ENCODE data around the gene QSOX1.

Gene QSOX1

GRCh38 chr1:180211860-180212229, 57.2 kb downstream of the QSOX1 start:
- TF ChIP-seq, protein P1, sequence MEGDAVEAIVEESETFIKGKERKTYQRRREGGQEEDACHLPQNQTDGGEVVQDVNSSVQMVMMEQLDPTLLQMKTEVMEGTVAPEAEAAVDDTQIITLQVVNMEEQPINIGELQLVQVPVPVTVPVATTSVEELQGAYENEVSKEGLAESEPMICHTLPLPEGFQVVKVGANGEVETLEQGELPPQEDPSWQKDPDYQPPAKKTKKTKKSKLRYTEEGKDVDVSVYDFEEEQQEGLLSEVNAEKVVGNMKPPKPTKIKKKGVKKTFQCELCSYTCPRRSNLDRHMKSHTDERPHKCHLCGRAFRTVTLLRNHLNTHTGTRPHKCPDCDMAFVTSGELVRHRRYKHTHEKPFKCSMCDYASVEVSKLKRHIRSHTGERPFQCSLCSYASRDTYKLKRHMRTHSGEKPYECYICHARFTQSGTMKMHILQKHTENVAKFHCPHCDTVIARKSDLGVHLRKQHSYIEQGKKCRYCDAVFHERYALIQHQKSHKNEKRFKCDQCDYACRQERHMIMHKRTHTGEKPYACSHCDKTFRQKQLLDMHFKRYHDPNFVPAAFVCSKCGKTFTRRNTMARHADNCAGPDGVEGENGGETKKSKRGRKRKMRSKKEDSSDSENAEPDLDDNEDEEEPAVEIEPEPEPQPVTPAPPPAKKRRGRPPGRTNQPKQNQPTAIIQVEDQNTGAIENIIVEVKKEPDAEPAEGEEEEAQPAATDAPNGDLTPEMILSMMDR (IDR thresholded peaks at IDR 0.05; ENCODE audit: insufficient read depth, missing control alignments): no peak
- no peak for DNase-seq (ENCODE audit: insufficient read length, low spot score)
- no peak for FAIRE-seq

GRCh38 chr1:180213401-180214170, 58.9 kb downstream of the QSOX1 start:
- no peak for FAIRE-seq
- DNase-seq (ENCODE audit: insufficient read length, low spot score): no peak
- TF ChIP-seq, protein P1 (IDR thresholded peaks at IDR 0.05; ENCODE audit: insufficient read depth, missing control alignments): no peak

DNA sequence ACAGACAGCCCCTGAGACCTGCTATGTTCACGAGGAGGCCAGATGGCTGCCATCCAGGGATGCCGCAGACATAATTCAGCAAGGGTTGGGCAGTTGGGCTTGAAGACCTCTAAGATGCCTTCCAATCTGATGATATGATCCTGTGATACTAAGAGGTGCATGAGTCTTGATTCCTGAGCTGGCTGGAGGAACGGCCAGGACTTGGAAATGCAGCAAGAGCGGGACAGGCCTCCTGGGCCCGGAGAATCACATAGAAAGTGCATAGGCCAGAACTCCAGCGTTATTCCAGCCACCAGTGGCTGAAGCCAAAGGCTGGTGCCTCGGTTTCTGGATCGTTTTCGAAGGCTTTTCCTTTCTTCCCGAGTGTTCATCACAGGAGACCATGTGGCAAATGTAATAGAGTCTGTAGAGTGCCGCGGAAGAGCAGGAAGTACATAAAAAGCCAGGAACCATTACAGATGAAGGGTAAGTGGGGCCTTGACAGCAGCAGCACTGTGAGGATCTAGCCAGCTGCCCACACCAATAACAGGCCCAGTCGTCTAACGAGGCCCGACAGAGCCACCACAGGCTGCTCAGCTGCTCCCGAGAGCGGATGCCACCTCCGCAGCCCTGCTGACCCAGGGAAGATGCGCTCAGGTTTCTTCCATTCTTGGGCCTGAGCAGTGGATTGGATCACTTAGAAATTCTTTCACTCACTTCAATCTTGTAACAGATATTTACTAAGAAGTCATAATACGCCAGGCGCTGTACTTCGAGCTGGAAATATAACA, 61.4 kb downstream of the QSOX1 start:
- DNase-seq (ENCODE audit: insufficient read length, low spot score) (no peak), FAIRE-seq (no peak)

DNA sequence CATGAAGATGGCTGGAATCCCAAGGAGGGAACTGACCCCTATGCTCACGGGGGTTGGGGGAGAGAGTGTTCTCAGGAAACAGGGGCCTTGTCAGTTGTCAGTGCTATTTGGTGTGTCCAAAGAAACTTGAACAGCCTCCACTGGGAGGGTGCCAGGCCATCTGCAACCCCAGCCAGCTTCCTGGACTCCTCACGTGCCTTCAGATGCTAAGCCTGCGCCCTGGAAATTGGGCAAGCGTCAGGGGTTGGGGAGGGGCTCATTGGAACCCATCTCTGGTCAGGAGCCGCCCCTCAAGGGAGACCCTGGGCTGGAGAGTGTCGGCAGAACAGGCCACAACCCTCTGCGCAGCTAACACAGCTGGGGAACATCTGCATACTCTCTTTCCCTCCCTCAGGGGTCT, 62.3 kb downstream of the QSOX1 start:
- TF ChIP-seq, protein P1 (IDR thresholded peaks at IDR 0.05; ENCODE audit: insufficient read depth, missing control alignments): no peak
- FAIRE-seq (no peak), DNase-seq (ENCODE audit: insufficient read length, low spot score) (no peak)

More for the DNA sequence above, 61.4 kb downstream of the QSOX1 start:
- TF ChIP-seq, protein P1 (IDR thresholded peaks at IDR 0.05; ENCODE audit: insufficient read depth, missing control alignments): no peak

DNA sequence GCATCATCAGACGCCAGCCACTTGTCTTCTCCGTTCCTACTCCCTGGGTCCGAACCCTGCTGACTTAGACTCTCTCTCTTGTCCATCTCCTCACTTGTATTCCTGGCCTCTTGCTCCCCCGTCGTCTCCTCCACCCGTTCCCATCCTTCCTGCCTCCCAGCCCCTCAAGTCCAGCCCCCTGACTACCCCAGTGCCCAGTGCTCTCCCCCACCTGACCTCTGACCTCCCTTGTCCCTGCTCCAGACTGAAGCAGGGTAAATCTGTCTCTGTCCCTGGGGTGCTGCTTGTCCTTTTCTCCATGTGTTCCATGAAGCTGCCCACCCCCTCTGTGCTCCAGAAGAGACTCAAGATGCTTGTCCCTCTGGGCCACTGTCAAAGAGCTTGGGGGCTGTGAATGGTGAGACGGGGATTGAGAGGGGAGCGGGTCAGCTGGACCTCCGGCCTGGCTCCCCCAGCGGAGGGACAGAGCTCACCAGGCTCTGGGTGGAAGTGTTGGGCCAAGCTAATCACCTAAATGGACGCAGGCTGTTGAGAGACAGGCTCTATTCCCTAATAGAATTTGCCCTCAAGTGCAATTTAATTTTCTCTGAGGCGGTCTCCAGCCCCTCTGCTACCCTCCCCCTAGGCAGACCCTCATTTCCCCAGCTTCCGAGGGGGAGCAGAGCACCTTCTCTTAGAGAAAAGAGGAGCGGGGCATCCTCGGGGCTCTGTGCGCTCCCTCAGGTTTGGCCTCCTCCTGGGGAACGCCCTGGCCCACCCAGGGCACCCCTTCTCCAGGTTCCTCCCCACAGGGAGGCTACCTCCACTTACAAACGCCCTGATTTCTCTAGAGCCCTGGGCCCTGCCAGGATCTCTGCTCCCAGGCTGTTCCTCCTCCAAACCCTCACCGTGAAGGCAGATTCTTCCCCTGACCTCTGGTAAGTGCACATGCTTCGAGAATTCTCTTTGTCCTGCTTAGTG, 64.4 kb downstream of the QSOX1 start:
- TF ChIP-seq, protein P1 (IDR thresholded peaks at IDR 0.05; ENCODE audit: insufficient read depth, missing control alignments): no peak
- no peak for DNase-seq (ENCODE audit: insufficient read length, low spot score)
- no peak for FAIRE-seq

- TF ChIP-seq, protein P1 (IDR thresholded peaks at IDR 0.05; ENCODE audit: insufficient read depth, missing control alignments): no peak
- DNase-seq (ENCODE audit: insufficient read length, low spot score) (no peak), FAIRE-seq (no peak)
These were observed 65.1 kb downstream of the QSOX1 start for GRCh38 chr1:180219776-180220175.

Measured in D721Med (cell line).